ENCODE measurements around the gene NCBP3.
A peak's percentile ranks its signal among the peaks of the same experiment; 100 is the strongest.

The NCBP3 gene

GRCh38 chr17:3845621-3846436 lies at the start of gene NCBP3:
TSS of gene NCBP3 (minus strand) at chr17:3846246. CDS start at chr17:3846223, 23 bp downstream.
- H3K27ac Mint-ChIP-seq = peak within 1 kb of the TSS; percentile 82
- H3K9me3 Mint-ChIP-seq = no peaks in the 10 kb centered on the region
- DNase-seq (peak; percentile 92), ATAC-seq (peak; percentile 98)
- H3K36me3 Mint-ChIP-seq (ENCODE audit: low read depth) = peaks cover 18% of the 10 kb centered on the region
- H3K27me3 Mint-ChIP-seq = no peaks in the 10 kb centered on the region
- H3K4me3 Mint-ChIP-seq = peak within 1 kb of the TSS; percentile 90
- H3K4me1 Mint-ChIP-seq = peaks cover 26% of the 10 kb centered on the region

- H3K4me1 Mint-ChIP-seq = peaks cover 24% of the 10 kb centered on the region
- H3K27ac Mint-ChIP-seq = no peak overlapping the region
- ATAC-seq (no peak), DNase-seq (no peak)
- no peaks in the 10 kb centered on the region for H3K36me3 Mint-ChIP-seq (ENCODE audit: low read depth)
- H3K27me3 Mint-ChIP-seq = no peaks in the 10 kb centered on the region
- no peak overlapping the region for H3K4me3 Mint-ChIP-seq
- H3K9me3 Mint-ChIP-seq = no peaks in the 10 kb centered on the region
Measured at GRCh38 chr17:3895354-3895753, 49.3 kb upstream of the NCBP3 start.

GRCh38 chr17:3894911-3895343 lies 48.9 kb upstream of the NCBP3 start:
- no peaks in the 10 kb centered on the region for H3K9me3 Mint-ChIP-seq
- H3K27me3 Mint-ChIP-seq = no peaks in the 10 kb centered on the region
- no peak for ATAC-seq
- no peaks in the 10 kb centered on the region for H3K36me3 Mint-ChIP-seq (ENCODE audit: low read depth)
- no peak for DNase-seq
- H3K27ac Mint-ChIP-seq = no peak overlapping the region
- H3K4me3 Mint-ChIP-seq = no peak overlapping the region
- peaks cover 28% of the 10 kb centered on the region for H3K4me1 Mint-ChIP-seq

GRCh38 chr17:3894188-3894587 lies 48.1 kb upstream of the NCBP3 start:
- no peaks in the 10 kb centered on the region for H3K9me3 Mint-ChIP-seq
- ATAC-seq (no peak), DNase-seq (no peak)
- H3K36me3 Mint-ChIP-seq (ENCODE audit: low read depth) = no peaks in the 10 kb centered on the region
- peak overlapping the region; percentile 73 for H3K4me3 Mint-ChIP-seq
- no peaks in the 10 kb centered on the region for H3K27me3 Mint-ChIP-seq
- peaks cover 31% of the 10 kb centered on the region for H3K4me1 Mint-ChIP-seq
- peak overlapping the region; percentile 69 for H3K27ac Mint-ChIP-seq

GRCh38 chr17:3893720-3894116 lies 47.7 kb upstream of the NCBP3 start:
- no peak for ATAC-seq

GRCh38 chr17:3893003-3893719 lies 47.1 kb upstream of the NCBP3 start, which contains the start of gene CAMKK1:
TSS of gene CAMKK1 (minus strand) at chr17:3893053. CDS start at chr17:3885687, 7,366 bp downstream.
- ATAC-seq (peak; percentile 89), DNase-seq (peak; percentile 90)
- Mint-ChIP-seq H3K36me3 (ENCODE audit: low read depth) (no peaks in the 10 kb centered on the region), H3K4me3 (peak within 1 kb of the TSS; percentile 73), H3K4me1 (peaks cover 32% of the 10 kb centered on the region), H3K9me3 (no peaks in the 10 kb centered on the region), H3K27me3 (no peaks in the 10 kb centered on the region), H3K27ac (peak within 1 kb of the TSS; percentile 76)

More at GRCh38 chr17:3893720-3894116, 47.7 kb upstream of the NCBP3 start:
- Mint-ChIP-seq H3K4me1 (peaks cover 32% of the 10 kb centered on the region), H3K27me3 (no peaks in the 10 kb centered on the region), H3K27ac (peak overlapping the region; percentile 69), H3K36me3 (ENCODE audit: low read depth) (no peaks in the 10 kb centered on the region), H3K9me3 (no peaks in the 10 kb centered on the region), H3K4me3 (peak overlapping the region; percentile 73)
- DNase-seq = no peak

GRCh38 chr17:3892095-3892998 lies 46.3 kb upstream of the NCBP3 start:
- Mint-ChIP-seq H3K27ac (peak overlapping the region; percentile 76), H3K9me3 (no peaks in the 10 kb centered on the region), H3K4me3 (peak overlapping the region; percentile 62), H3K27me3 (no peaks in the 10 kb centered on the region), H3K4me1 (peaks cover 36% of the 10 kb centered on the region), H3K36me3 (ENCODE audit: low read depth) (no peaks in the 10 kb centered on the region)
- ATAC-seq = peak; percentile 22
- peak; percentile 51 for DNase-seq

GRCh38 chr17:3891626-3892094 lies 45.6 kb upstream of the NCBP3 start:
- H3K4me1 Mint-ChIP-seq = peaks cover 43% of the 10 kb centered on the region

GRCh38 chr17:3890878-3891219 lies 44.8 kb upstream of the NCBP3 start:
- H3K36me3 Mint-ChIP-seq (ENCODE audit: low read depth) = no peaks in the 10 kb centered on the region
- H3K27ac Mint-ChIP-seq = no peak overlapping the region
- no peaks in the 10 kb centered on the region for H3K9me3 Mint-ChIP-seq
- H3K4me1 Mint-ChIP-seq = peaks cover 47% of the 10 kb centered on the region
- ATAC-seq (no peak), DNase-seq (no peak)
- no peaks in the 10 kb centered on the region for H3K27me3 Mint-ChIP-seq
- H3K4me3 Mint-ChIP-seq = peak overlapping the region; percentile 62

More at GRCh38 chr17:3891626-3892094, 45.6 kb upstream of the NCBP3 start:
- DNase-seq = no peak
- Mint-ChIP-seq H3K27ac (peak overlapping the region; percentile 76), H3K27me3 (no peaks in the 10 kb centered on the region), H3K9me3 (no peaks in the 10 kb centered on the region), H3K36me3 (ENCODE audit: low read depth) (no peaks in the 10 kb centered on the region), H3K4me3 (peak overlapping the region; percentile 62)
- ATAC-seq = no peak

- H3K27ac Mint-ChIP-seq = no peak overlapping the region
- ATAC-seq (no peak), DNase-seq (peak; percentile 52)
- H3K4me1 Mint-ChIP-seq = peaks cover 47% of the 10 kb centered on the region
- H3K9me3 Mint-ChIP-seq = no peaks in the 10 kb centered on the region
- no peak overlapping the region for H3K4me3 Mint-ChIP-seq
- no peaks in the 10 kb centered on the region for H3K36me3 Mint-ChIP-seq (ENCODE audit: low read depth)
- no peaks in the 10 kb centered on the region for H3K27me3 Mint-ChIP-seq
Measured at GRCh38 chr17:3890082-3890877, 44.2 kb upstream of the NCBP3 start.

- Mint-ChIP-seq H3K4me3 (no peak overlapping the region), H3K9me3 (no peaks in the 10 kb centered on the region), H3K27ac (no peak overlapping the region), H3K27me3 (no peaks in the 10 kb centered on the region), H3K4me1 (peaks cover 47% of the 10 kb centered on the region), H3K36me3 (ENCODE audit: low read depth) (no peaks in the 10 kb centered on the region)
- DNase-seq (no peak), ATAC-seq (no peak)
Measured at GRCh38 chr17:3889325-3890012, 43.4 kb upstream of the NCBP3 start.

GRCh38 chr17:3888343-3889171 lies 42.5 kb upstream of the NCBP3 start:
- H3K4me1 Mint-ChIP-seq = peaks cover 41% of the 10 kb centered on the region

More at GRCh38 chr17:3888343-3889171, 42.5 kb upstream of the NCBP3 start:
- H3K36me3 Mint-ChIP-seq (ENCODE audit: low read depth) = no peaks in the 10 kb centered on the region
- ATAC-seq (no peak), DNase-seq (no peak)
- no peaks in the 10 kb centered on the region for H3K9me3 Mint-ChIP-seq
- H3K27ac Mint-ChIP-seq = no peak overlapping the region
- no peaks in the 10 kb centered on the region for H3K27me3 Mint-ChIP-seq
- H3K4me3 Mint-ChIP-seq = no peak overlapping the region
